ENCODE results near the gene ACAN. TPM values are rescaled to one million over a fixed set of nuclear protein-coding genes. Genes with fewer than 3 reads are reported as not detected.

Gene ACAN
- total RNA-seq, 1 experiment from 2014 or later, result 0.50 TPM

GRCh38 chr15:88845616-88846015 is 42.4 kb downstream of the ACAN start:
- Histone ChIP-seq H2BK5ac (ENCODE audit: insufficient read length, low read length) (no peak overlapping the region), H3K9me3 (ENCODE audit: control insufficient read depth, low read depth, low read length) (no peaks in the 10 kb centered on the region), H3K23ac (ENCODE audit: insufficient read length, low read depth, low read length) (no peak overlapping the region), H2AFZ (ENCODE audit: low read length) (no peak overlapping the region), H3K4me1 (ENCODE audit: insufficient read depth, low read length) (no peaks in the 10 kb centered on the region), H2BK15ac (ENCODE audit: low read depth, low read length) (no peak overlapping the region), H2BK20ac (ENCODE audit: low read depth, low read length, poor library complexity, severe bottlenecking) (no peak overlapping the region), H3K27me3 (ENCODE audit: insufficient read depth, low read length) (no peaks in the 10 kb centered on the region), H3K27ac (ENCODE audit: insufficient read length, low read depth, low read length) (no peak overlapping the region), H3K4ac (ENCODE audit: low read depth, low read length) (no peak overlapping the region), H2BK12ac (ENCODE audit: insufficient read length, low read depth, low read length) (no peak overlapping the region), H4K20me1 (ENCODE audit: control insufficient read depth, insufficient read depth, insufficient read length) (no peaks in the 10 kb centered on the region), H3K9ac (ENCODE audit: extremely low read depth, insufficient read length, low read length) (no peak overlapping the region), H2BK120ac (ENCODE audit: low read depth, low read length, poor library complexity, severe bottlenecking) (no peak overlapping the region), H4K91ac (ENCODE audit: insufficient read length, low read depth, low read length) (no peak overlapping the region), H2AK5ac (ENCODE audit: insufficient read length, low read length) (no peak overlapping the region), H3T11ph (ENCODE audit: low read length) (no peak overlapping the region), H3K23me2 (ENCODE audit: insufficient read length, low read depth, low read length, poor library complexity, severe bottlenecking) (peaks cover 3% of the 10 kb centered on the region), H3K56ac (ENCODE audit: insufficient read length, low read depth, low read length) (no peak overlapping the region), H3K4me2 (ENCODE audit: insufficient read depth, insufficient read length, low read length) (no peak overlapping the region), H3K79me1 (ENCODE audit: insufficient read depth, low read depth, low read length, poor library complexity, severe bottlenecking) (no peaks in the 10 kb centered on the region), H3K14ac (ENCODE audit: insufficient read depth, low read length) (no peak overlapping the region), H4K8ac (replicated peaks; ENCODE audit: insufficient read length, low read depth, low read length) (no peak overlapping the region), H3K79me2 (ENCODE audit: insufficient read depth, low read length) (no peaks in the 10 kb centered on the region), H3K18ac (ENCODE audit: insufficient read length, low read depth, low read length) (no peak overlapping the region), H4K5ac (ENCODE audit: insufficient read length, low read depth, low read length) (no peak overlapping the region)
- WGBS (ENCODE audit: extremely low coverage, insufficient read length, low lambda C conversion rate), result no CpG with 5 or more reads among the region's 15 CpGs
- no peaks in the 10 kb centered on the region for H3K9me3 Mint-ChIP-seq
- no peak overlapping the region for H3K4me3 Mint-ChIP-seq
- H3K27me3 Mint-ChIP-seq (ENCODE audit: low read depth), result peaks cover 2% of the 10 kb centered on the region
- H3K27ac Mint-ChIP-seq, result no peak overlapping the region
- H3K4me1 Mint-ChIP-seq, result peaks cover 0 to 8% of the 10 kb centered on the region in 2 experiments; a peak in 2 of 4 replicates
- H3K36me3 Mint-ChIP-seq (ENCODE audit: insufficient read depth in 1 of 3, low read depth in 3 of 3), result no peaks in the 10 kb centered on the region
- no peak for TF ChIP-seq CTCF (conservative IDR thresholded peaks at IDR 0.05)
- no peak for DNase-seq
